Adipose tissue (tissue), 3 donors: Measurements from ENCODE around the gene SPNS1. TPM values are rescaled to one million over a fixed set of nuclear protein-coding genes. Genes with fewer than 3 reads are reported as not detected.
"Not testable (repeated sequence)": the region's sequence is repeated elsewhere in the genome, so short reads cannot be mapped to it uniquely, and the experiment has no call there.

ENCODE experiments used
- H3K27ac ChIP-seq: one replicate; pipeline ENCODE4 v1.5.1; 2013; ENCODE audit warnings: low read depth, low read length
- WGBS, 3 donors: extraction: QIAGEN DNeasy Blood & Tissue Kit; methylation state at CpG; one replicate each; pipeline ENCODE4 v1.1.7; 2013; 5-methylcytosine and 5-hydroxymethylcytosine counted together
- polyA plus RNA-seq, 3 donors: library from polyadenylated mRNA; stranded (reverse); fragments of 200-250 nt; gene quantifications; one replicate each; pipeline ENCODE4 v1.2.3, GENCODE V29; 2013
- donor health status: healthy with polysubstance abuse.
- donor health status: Bipolar disorder and iron deficiency.
- donor health status: healthy.

SPNS1 gene
- polyA plus RNA-seq, 3 donors: 19.1 to 32.5 (median 22.3) TPM

- WGBS, 3 donors: 67 to 74% (median 70%) methylated on average over 18 to 19 of the region's 19 CpGs
- H3K27ac ChIP-seq: no peak overlapping the region
These were observed 10.8 kb downstream of the SPNS1 start for GRCh38 chr16:28985211-28986041.

- WGBS, 3 donors: 92 to 93% (median 92%) methylated on average over 9 of the region's 9 CpGs
- no peak overlapping the region for H3K27ac ChIP-seq
These were observed 11.5 kb downstream of the SPNS1 start for GRCh38 chr16:28986046-28986445.

- 86 to 96% (median 94%) methylated on average over 13 of the region's 13 CpGs for WGBS, 3 donors
- H3K27ac ChIP-seq: no peak overlapping the region
These were observed 11.9 kb downstream of the SPNS1 start for GRCh38 chr16:28986492-28986891.

- H3K27ac ChIP-seq: no peak overlapping the region
- 92 to 97% (median 95%) methylated on average over 4 of the region's 4 CpGs for WGBS, 3 donors
These were observed 12.7 kb downstream of the SPNS1 start for GRCh38 chr16:28987170-28987853.

GRCh38 chr16:28989363-28989762, 14.8 kb downstream of the SPNS1 start:
- WGBS, 3 donors: 94 to 95% (median 94%) methylated on average over 14 of the region's 14 CpGs
- H3K27ac ChIP-seq: no peak overlapping the region

- 90 to 93% (median 91%) methylated on average over 11 of the region's 11 CpGs for WGBS, 3 donors
- no peak overlapping the region for H3K27ac ChIP-seq
These were observed 15.9 kb downstream of the SPNS1 start for GRCh38 chr16:28990375-28991040.

- 46 to 74% (median 67%) methylated on average over 8 of the region's 8 CpGs for WGBS, 3 donors
- no peak overlapping the region for H3K27ac ChIP-seq
These were observed 17.1 kb downstream of the SPNS1 start for GRCh38 chr16:28991687-28992086.

- 91 to 93% (median 93%) methylated on average over 10 of the region's 10 CpGs for WGBS, 3 donors
- H3K27ac ChIP-seq: no peak overlapping the region
These were observed 17.9 kb downstream of the SPNS1 start for GRCh38 chr16:28992496-28992895.

- H3K27ac ChIP-seq: no peak overlapping the region
- WGBS, 3 donors: 65 to 79% (median 78%) methylated on average over 3 of the region's 3 CpGs
These were observed 24.3 kb downstream of the SPNS1 start for GRCh38 chr16:28998837-28999236.

- H3K27ac ChIP-seq: no peak overlapping the region
- 60 to 72% (median 67%) methylated on average over 4 of the region's 4 CpGs for WGBS, 3 donors
These were observed 25.0 kb downstream of the SPNS1 start for GRCh38 chr16:28999577-28999976.

GRCh38 chr16:29000019-29000418, 25.4 kb downstream of the SPNS1 start:
- no peak overlapping the region for H3K27ac ChIP-seq
- 83 to 91% (median 86%) methylated on average over 2 of the region's 2 CpGs for WGBS, 3 donors

GRCh38 chr16:29004496-29005139, 30.0 kb downstream of the SPNS1 start:
- not testable (repeated sequence) for H3K27ac ChIP-seq
- 66 to 70% (median 69%) methylated on average over 9 of the region's 9 CpGs for WGBS, 3 donors

GRCh38 chr16:29007730-29008593, 33.4 kb downstream of the SPNS1 start:
- WGBS, 3 donors: 53 to 68% (median 65%) methylated on average over 9 to 10 of the region's 10 CpGs
- no peak overlapping the region for H3K27ac ChIP-seq

GRCh38 chr16:29009050-29009837, 34.7 kb downstream of the SPNS1 start:
- 52 to 68% (median 59%) methylated on average over 14 of the region's 14 CpGs for WGBS, 3 donors
- no peak overlapping the region for H3K27ac ChIP-seq

- no peak overlapping the region for H3K27ac ChIP-seq
- 77 to 90% (median 88%) methylated on average over 2 of the region's 2 CpGs for WGBS, 3 donors
These were observed 35.2 kb downstream of the SPNS1 start for GRCh38 chr16:29009838-29010166.

GRCh38 chr16:29011112-29011511, 36.5 kb downstream of the SPNS1 start:
- H3K27ac ChIP-seq: no peak overlapping the region
- 61 to 63% (median 61%) methylated on average over 8 of the region's 8 CpGs for WGBS, 3 donors

- 71 to 91% (median 90%) methylated on average over 4 of the region's 4 CpGs for WGBS, 3 donors
- no peak overlapping the region for H3K27ac ChIP-seq
These were observed 37.3 kb downstream of the SPNS1 start for GRCh38 chr16:29011851-29012250.
